Uterus (tissue), 2 donors: Measurements from ENCODE around the gene FGFR1OP2.

Experiments
- CTCF ChIP-seq, 4 experiments: fragments of 200-600 bp in 2 of 4; fragments of 450-650 bp in 2 of 4; sonication (generic) in 2 of 4; IDR thresholded peaks; one replicate each; pipeline ENCODE4 v1.5.1; 2016 to 2019; ENCODE audit warnings: antibody characterized with exemption in 4 of 4, mild to moderate bottlenecking in 2 of 4, moderate library complexity in 1 of 4
- POLR2A ChIP-seq, 2 donors: fragments of 450-650 bp; IDR thresholded peaks; one replicate each; pipeline ENCODE4 v1.6.1; 2016; ENCODE audit warnings: antibody characterized with exemption in 2 of 2, mild to moderate bottlenecking in 1 of 2, moderate library complexity in 1 of 2

GRCh38 chr12:26940516-26941214, 2.4 kb downstream of the FGFR1OP2 start:
- TF ChIP-seq CTCF (IDR thresholded peaks at IDR 0.05) (no peak), POLR2A (IDR thresholded peaks at IDR 0.05) (no peak)
